ENCODE measurements around the gene CHMP3. TPM values are rescaled to one million over a fixed set of nuclear protein-coding genes. Genes with fewer than 3 reads are reported as not detected.
A peak's percentile ranks its signal among the peaks of the same experiment; 100 is the strongest.
"Not testable (repeated sequence)": the region's sequence is repeated elsewhere in the genome, so short reads cannot be mapped to it uniquely, and the experiment has no call there.

The CHMP3 gene
- total RNA-seq, 2 donors from 2014 or later = 20.5 to 29.3 TPM

- DNase-seq = no peak
- Histone ChIP-seq H3K36me3 (ENCODE audit: control insufficient read depth, insufficient read depth, low read length) (peaks cover 23% of the 10 kb centered on the region), H3K4me3 (ENCODE audit: low read length) (peak overlapping the region; percentile 30), H3K9me3 (ENCODE audit: control insufficient read depth, low read length) (peaks cover 69% of the 10 kb centered on the region), H3K27me3 (ENCODE audit: control insufficient read depth, insufficient read depth, low read length, poor library complexity, severe bottlenecking) (no peaks in the 10 kb centered on the region), H3K27ac (ENCODE audit: low read depth, low read length) (no peak overlapping the region), H3K4me1 (ENCODE audit: control insufficient read depth, insufficient read depth, low read length) (no peaks in the 10 kb centered on the region), H3K9ac (ENCODE audit: extremely low read depth, low read length, poor library complexity, severe bottlenecking) (no peak overlapping the region)
- H3K27me3 Mint-ChIP-seq (ENCODE audit: insufficient read depth) = no peaks in the 10 kb centered on the region
- TF ChIP-seq CTCF (conservative IDR thresholded peaks at IDR 0.05) = no peak
- H3K36me3 Mint-ChIP-seq (ENCODE audit: low read depth) = peaks cover 39% of the 10 kb centered on the region
- H3K27ac Mint-ChIP-seq = no peak overlapping the region
- H3K4me1 Mint-ChIP-seq = no peaks in the 10 kb centered on the region
- no peak overlapping the region for H3K4me3 Mint-ChIP-seq
- peaks cover 39% of the 10 kb centered on the region for H3K9me3 Mint-ChIP-seq
- WGBS, 2 experiments (ENCODE audit: insufficient coverage in 1 of 2, insufficient read length in 1 of 2) = 90 to 94% methylated on average over 16 of the region's 16 CpGs
Measured at GRCh38 chr2:86556508-86556907, 6.7 kb downstream of the CHMP3 start.

DNA sequence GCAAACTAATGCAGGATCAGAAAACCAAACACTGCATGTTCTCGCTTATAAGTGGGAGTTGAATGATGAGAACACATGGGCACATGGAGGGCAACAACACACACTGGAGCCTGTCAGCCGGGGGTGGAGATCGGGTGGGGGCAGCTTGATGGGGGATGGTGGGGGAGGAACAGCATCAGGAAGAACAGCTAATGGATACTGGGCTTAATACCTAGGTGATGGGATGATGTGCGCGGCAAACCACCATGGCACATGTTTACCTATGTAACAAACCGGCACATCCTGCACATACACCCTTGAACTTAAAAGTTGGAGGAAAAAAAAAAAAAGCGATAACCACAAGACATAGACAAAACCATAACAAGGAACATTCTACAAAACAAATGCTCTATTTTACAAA is 10.4 kb downstream of the CHMP3 start:
- DNase-seq = no peak
- H3K36me3 ChIP-seq (ENCODE audit: control insufficient read depth, insufficient read depth, low read length) = peaks cover 32% of the 10 kb centered on the region
- no peak overlapping the region for H3K4me3 Mint-ChIP-seq
- peaks cover 89% of the 10 kb centered on the region for H3K9me3 ChIP-seq (ENCODE audit: control insufficient read depth, low read length)
- H3K4me3 ChIP-seq (ENCODE audit: low read length) = no peak overlapping the region
- peaks cover 53% of the 10 kb centered on the region for H3K36me3 Mint-ChIP-seq (ENCODE audit: low read depth)
- peaks cover 59% of the 10 kb centered on the region for H3K9me3 Mint-ChIP-seq
- no peak for TF ChIP-seq CTCF (conservative IDR thresholded peaks at IDR 0.05)
- H3K9ac ChIP-seq (ENCODE audit: extremely low read depth, low read length, poor library complexity, severe bottlenecking) = no peak overlapping the region
- 92 to 100% methylated on average over 5 to 6 of the region's 7 CpGs for WGBS, 2 experiments (ENCODE audit: insufficient coverage in 1 of 2, insufficient read length in 1 of 2)
- no peak overlapping the region for H3K27ac Mint-ChIP-seq
- no peak overlapping the region for H3K27ac ChIP-seq (ENCODE audit: low read depth, low read length)
- no peaks in the 10 kb centered on the region for H3K4me1 Mint-ChIP-seq
- no peaks in the 10 kb centered on the region for H3K27me3 ChIP-seq (ENCODE audit: control insufficient read depth, insufficient read depth, low read length, poor library complexity, severe bottlenecking)
- no peaks in the 10 kb centered on the region for H3K27me3 Mint-ChIP-seq (ENCODE audit: insufficient read depth)
- H3K4me1 ChIP-seq (ENCODE audit: control insufficient read depth, insufficient read depth, low read length) = no peaks in the 10 kb centered on the region

- not testable (repeated sequence) for H3K9ac ChIP-seq (ENCODE audit: extremely low read depth, low read length, poor library complexity, severe bottlenecking); H3K27ac Mint-ChIP-seq; H3K4me1 ChIP-seq (ENCODE audit: control insufficient read depth, insufficient read depth, low read length); H3K27ac ChIP-seq (ENCODE audit: low read depth, low read length); H3K27me3 ChIP-seq (ENCODE audit: control insufficient read depth, insufficient read depth, low read length, poor library complexity, severe bottlenecking); H3K4me3 Mint-ChIP-seq; H3K4me1 Mint-ChIP-seq; H3K27me3 Mint-ChIP-seq (ENCODE audit: insufficient read depth); DNase-seq
- H3K9me3 Mint-ChIP-seq = peaks cover 79% of the 10 kb centered on the region
- WGBS, 2 experiments (ENCODE audit: insufficient coverage in 1 of 2, insufficient read length in 1 of 2) = 87 to 96% methylated on average over 20 to 25 of the region's 26 CpGs
- peaks cover 72% of the 10 kb centered on the region for H3K36me3 Mint-ChIP-seq (ENCODE audit: low read depth)
- Histone ChIP-seq H3K9me3 (ENCODE audit: control insufficient read depth, low read length) (peaks cover 84% of the 10 kb centered on the region), H3K4me3 (ENCODE audit: low read length) (peak overlapping the region; percentile 70), H3K36me3 (ENCODE audit: control insufficient read depth, insufficient read depth, low read length) (peaks cover 36% of the 10 kb centered on the region)
Measured at GRCh38 chr2:86549963-86550725, 13.1 kb downstream of the CHMP3 start.

GRCh38 chr2:86549440-86549839 is 13.8 kb downstream of the CHMP3 start:
- 98% methylated on average over 31 of the region's 31 CpGs; no CpG with 5 or more reads in 1 of the 2 experiments for WGBS, 2 experiments (ENCODE audit: insufficient coverage in 1 of 2, insufficient read length in 1 of 2)
- peaks cover 70% of the 10 kb centered on the region for H3K36me3 Mint-ChIP-seq (ENCODE audit: low read depth)
- H3K27me3 Mint-ChIP-seq (ENCODE audit: insufficient read depth) = not testable (repeated sequence)

DNA sequence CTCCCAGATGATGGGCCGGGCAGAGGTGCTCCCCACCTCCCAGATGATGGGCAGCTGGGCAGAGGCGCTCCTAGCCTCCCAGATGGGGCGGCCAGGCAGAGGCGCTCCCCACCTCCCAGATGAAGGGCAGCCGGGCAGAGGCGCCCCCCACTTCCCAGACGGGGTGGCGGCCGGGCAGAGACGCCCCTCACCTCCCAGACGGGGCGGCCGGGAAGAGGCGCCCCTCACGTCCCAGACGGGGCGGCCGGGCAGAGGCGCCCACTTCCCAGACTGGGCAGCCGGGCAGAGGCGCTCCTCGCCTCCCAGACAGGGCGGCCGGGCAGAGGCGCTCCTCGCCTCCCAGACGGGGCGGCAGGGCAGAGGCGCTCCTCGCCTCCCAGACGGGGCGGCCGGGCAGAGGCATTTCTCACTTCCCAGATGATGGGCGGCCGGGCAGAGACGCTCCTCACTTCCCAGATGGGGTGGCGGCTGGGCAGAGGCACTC is 14.3 kb downstream of the CHMP3 start:
- Histone ChIP-seq H3K36me3 (ENCODE audit: control insufficient read depth, insufficient read depth, low read length) (peaks cover 38% of the 10 kb centered on the region), H3K9me3 (ENCODE audit: control insufficient read depth, low read length) (peaks cover 86% of the 10 kb centered on the region)
- not testable (repeated sequence) for H3K27me3 Mint-ChIP-seq (ENCODE audit: insufficient read depth); H3K27ac ChIP-seq (ENCODE audit: low read depth, low read length); H3K4me1 Mint-ChIP-seq; H3K27ac Mint-ChIP-seq; H3K4me1 ChIP-seq (ENCODE audit: control insufficient read depth, insufficient read depth, low read length); H3K4me3 ChIP-seq (ENCODE audit: low read length); H3K9ac ChIP-seq (ENCODE audit: extremely low read depth, low read length, poor library complexity, severe bottlenecking); H3K27me3 ChIP-seq (ENCODE audit: control insufficient read depth, insufficient read depth, low read length, poor library complexity, severe bottlenecking); DNase-seq; H3K4me3 Mint-ChIP-seq
- Mint-ChIP-seq H3K9me3 (peaks cover 82% of the 10 kb centered on the region), H3K36me3 (ENCODE audit: low read depth) (peaks cover 73% of the 10 kb centered on the region)
- WGBS, 2 experiments (ENCODE audit: insufficient coverage in 1 of 2, insufficient read length in 1 of 2) = 89 to 90% methylated on average over 11 to 37 of the region's 37 CpGs

More at GRCh38 chr2:86549440-86549839, 13.8 kb downstream of the CHMP3 start:
- H3K4me1 Mint-ChIP-seq; H3K9ac ChIP-seq (ENCODE audit: extremely low read depth, low read length, poor library complexity, severe bottlenecking); H3K27ac Mint-ChIP-seq; H3K4me1 ChIP-seq (ENCODE audit: control insufficient read depth, insufficient read depth, low read length); H3K4me3 ChIP-seq (ENCODE audit: low read length); H3K27me3 ChIP-seq (ENCODE audit: control insufficient read depth, insufficient read depth, low read length, poor library complexity, severe bottlenecking); H3K4me3 Mint-ChIP-seq; H3K27ac ChIP-seq (ENCODE audit: low read depth, low read length); DNase-seq: not testable (repeated sequence)
- peaks cover 79% of the 10 kb centered on the region for H3K9me3 Mint-ChIP-seq
- peaks cover 36% of the 10 kb centered on the region for H3K36me3 ChIP-seq (ENCODE audit: control insufficient read depth, insufficient read depth, low read length)
- peaks cover 83% of the 10 kb centered on the region for H3K9me3 ChIP-seq (ENCODE audit: control insufficient read depth, low read length)

All from endodermal cell (in vitro differentiated cells).